GM12878 (cell line): ENCODE measurements around the gene PABPC1L. TPM values are rescaled to one million over a fixed set of nuclear protein-coding genes. Genes with fewer than 3 reads are reported as not detected.

Source experiments
- ATAC-seq: fragments of 200-7000 bp; cut with Tn5 transposase; 3 replicates; pipeline ENCODE4 v1.9.1; 2020; ENCODE audit warnings: mild to moderate bottlenecking, moderate library complexity
- BruUV-seq: library from RNA; stranded (reverse); fragments of 400-500 nt; replicated peaks from 2 replicates; lab custom pipeline; 2021; lab: Mats Ljungman, UMichigan
- CTCF ChIA-PET: fragments of 300-600 bp; sonication (Branson Sonifier 250); formaldehyde crosslinking; extraction: SDS; loops from one replicate; lab custom pipeline; 2021; ENCODE audit warnings: inconsistent platforms; lab: Yijun Ruan, JAX
- POLR2A ChIA-PET: fragments of 350-600 bp; formaldehyde crosslinking; extraction: SDS; loops from one replicate; lab custom pipeline; 2021; ENCODE audit warnings: inconsistent platforms; lab: Charles Lee
- RAD21 ChIA-PET: fragments of 300-600 bp; sonication (Branson Sonifier 250); formaldehyde crosslinking; loops from one replicate; lab custom pipeline; 2023; ENCODE audit warnings: antibody characterized with exemption; ENCODE audit not compliant: unreplicated experiment; lab: Charles Lee
- SMC1A ChIA-PET: fragments of 300-600 bp; sonication (Branson Sonifier 250); formaldehyde crosslinking; loops from one replicate; lab custom pipeline; 2023; ENCODE audit not compliant: unreplicated experiment, uncharacterized antibody; lab: Charles Lee
- DNase-seq: peaks from one replicate; pipeline ENCODE4 v3.0.0-alpha.2; 2011; ENCODE audit warnings: low read depth, low spot score
- FAIRE-seq: peaks from 3 replicates; lab custom pipeline; 2011; peaks lifted over from hg19 to GRCh38; lab: Jason Lieb, UNC
- H2AFZ ChIP-seq: 2 replicates; pipeline ENCODE4 v1.6.0; 2011; ENCODE audit warnings: low read depth, low read length, control low read depth; ENCODE audit not compliant: control insufficient read depth
- H3K27ac ChIP-seq: 2 replicates; pipeline ENCODE4 v1.5.1; 2011; ENCODE audit warnings: control low read depth; ENCODE audit not compliant: control insufficient read depth, insufficient read depth
- H3K27me3 ChIP-seq, 2 experiments: replicated peaks in 1 of 2; 2 replicates each; pipeline versions ENCODE4 v1.6.0 to v1.6.1; 2011; ENCODE audit warnings: low read length in 1 of 2; ENCODE audit not compliant: control insufficient read depth in 2 of 2, insufficient read depth in 2 of 2
- H3K36me3 ChIP-seq, 2 experiments: 2 replicates each; pipeline ENCODE4 v1.5.1; 2011; ENCODE audit warnings: low read length in 1 of 2; ENCODE audit not compliant: control insufficient read depth in 2 of 2, insufficient read depth in 2 of 2
- H3K4me1 ChIP-seq: 2 replicates; pipeline ENCODE4 v1.6.1; 2011; ENCODE audit warnings: mild to moderate bottlenecking, low read length, moderate library complexity, mixed read lengths; ENCODE audit not compliant: control insufficient read depth, insufficient read depth
- H3K4me2 ChIP-seq: 2 replicates; pipeline ENCODE4 v1.6.0; 2011; ENCODE audit warnings: control low read depth; ENCODE audit not compliant: control insufficient read depth, insufficient read depth
- H3K4me3 ChIP-seq: fragments of 200-600 bp; sonication (generic); 2 replicates; pipeline ENCODE4 v1.5.1; 2016
- H3K79me2 ChIP-seq: 2 replicates; pipeline ENCODE4 v1.6.0; 2011; ENCODE audit warnings: low read length; ENCODE audit not compliant: control insufficient read depth, insufficient read depth
- H3K9ac ChIP-seq: 2 replicates; pipeline ENCODE4 v1.8.0; 2011; ENCODE audit warnings: low read length, control low read depth, mixed read lengths; ENCODE audit not compliant: control insufficient read depth, insufficient read depth
- H3K9me3 ChIP-seq: replicated peaks from 3 replicates; pipeline ENCODE4 v1.5.1; 2011; ENCODE audit warnings: mild to moderate bottlenecking, low read length; ENCODE audit not compliant: control insufficient read depth, insufficient read depth
- H4K20me1 ChIP-seq: 2 replicates; pipeline ENCODE4 v1.6.0; 2011; ENCODE audit not compliant: control insufficient read depth, insufficient read depth
- BACH1 ChIP-seq: fragments of 450-650 bp; IDR thresholded peaks from 2 replicates; pipeline ENCODE4 v1.6.1; 2017; ENCODE audit warnings: mild to moderate bottlenecking, borderline replicate concordance
- BCL11A ChIP-seq: IDR thresholded peaks from 2 replicates; pipeline ENCODE4 v1.6.1; 2011; ENCODE audit warnings: low read depth, low read length
- BHLHE40 ChIP-seq, 2 experiments: fragments of 450-650 bp in 1 of 2; IDR thresholded peaks; 2 replicates each; pipeline ENCODE4 v1.6.1; 2011 to 2017; ENCODE audit warnings: low read depth in 2 of 2, borderline replicate concordance in 1 of 2, improper control_type of control experiment in 1 of 2, low read length in 1 of 2, mild to moderate bottlenecking in 1 of 2
- CEBPB ChIP-seq, 2 experiments: fragments of 150-350 bp in 1 of 2; IDR thresholded peaks; 2 replicates each; pipeline ENCODE4 v1.6.1; 2012 to 2014; ENCODE audit warnings: low read depth in 2 of 2, low read length in 2 of 2, borderline replicate concordance in 1 of 2, inconsistent platforms in 1 of 2
- E2F4 ChIP-seq: IDR thresholded peaks from 2 replicates; pipeline ENCODE4 v1.6.1; 2012; ENCODE audit warnings: low read depth, low read length, improper control_type of control experiment
- EZH2 ChIP-seq: IDR thresholded peaks from 2 replicates; pipeline ENCODE4 v1.6.1; 2012; ENCODE audit warnings: low read depth, mild to moderate bottlenecking, control low read depth, inconsistent platforms, low read length, borderline replicate concordance; ENCODE audit not compliant: control insufficient read depth
- FOXK2 ChIP-seq: fragments of 450-650 bp; IDR thresholded peaks from 2 replicates; pipeline ENCODE4 v1.6.1; 2017; ENCODE audit warnings: mild to moderate bottlenecking, moderate library complexity
- MTA3 ChIP-seq: IDR thresholded peaks from 2 replicates; pipeline ENCODE4 v1.6.1; 2012; ENCODE audit warnings: low read length, inconsistent platforms, borderline replicate concordance
- MXI1 ChIP-seq: fragments of 150-350 bp; IDR thresholded peaks from 2 replicates; pipeline ENCODE4 v1.6.1; 2011; ENCODE audit warnings: low read depth, mild to moderate bottlenecking, inconsistent platforms, low read length, improper control_type of control experiment
- POLR2AphosphoS2 ChIP-seq: IDR thresholded peaks from 2 replicates; pipeline ENCODE4 v1.6.1; 2011; ENCODE audit warnings: low read depth, mild to moderate bottlenecking, low read length, improper control_type of control experiment, moderate library complexity
- POU2F2 ChIP-seq: IDR thresholded peaks from 3 replicates; pipeline ENCODE4 v1.6.1; 2011; ENCODE audit warnings: low read depth, mild to moderate bottlenecking, low read length, borderline replicate concordance
- RAD21 ChIP-seq: IDR thresholded peaks from 2 replicates; pipeline ENCODE4 v1.6.1; 2011; ENCODE audit warnings: mild to moderate bottlenecking, low read depth, low read length, moderate library complexity; ENCODE audit not compliant: insufficient read depth
- RBBP5 ChIP-seq: fragments of 200-600 bp; sonication (generic); conservative IDR thresholded peaks from 2 replicates; pipeline ENCODE4 v1.6.1; 2016
- SPI1 ChIP-seq: IDR thresholded peaks from 2 replicates; pipeline ENCODE4 v1.6.1; 2011; ENCODE audit warnings: low read depth, mild to moderate bottlenecking, low read length, moderate library complexity, borderline replicate concordance; ENCODE audit not compliant: insufficient read depth
- STAT1 ChIP-seq: fragments of 450-650 bp; conservative IDR thresholded peaks from 2 replicates; pipeline ENCODE4 v1.6.1; 2014; ENCODE audit warnings: antibody characterized with exemption, mild to moderate bottlenecking
- TCF3 ChIP-seq: IDR thresholded peaks from 2 replicates; pipeline ENCODE4 v1.6.1; 2012; ENCODE audit warnings: low read depth, mild to moderate bottlenecking, low read length, borderline replicate concordance; ENCODE audit not compliant: insufficient read depth
- WRNIP1 ChIP-seq: IDR thresholded peaks from 2 replicates; pipeline ENCODE4 v1.6.1; 2011; ENCODE audit warnings: low read depth, low read length, improper control_type of control experiment, borderline replicate concordance
- WGBS: methylation state at CpG from one replicate; pipeline ENCODE4 v1.1.6; 2016; ENCODE audit warnings: low lambda C conversion rate; ENCODE audit not compliant: insufficient replicate concordance, insufficient coverage; ENCODE audit errors: missing lambda C conversion rate; 5-methylcytosine and 5-hydroxymethylcytosine counted together
- in situ Hi-C: fragments of 300-500 bp; cut with MboI; formaldehyde crosslinking; loops from 9 replicates; pipeline ENCODE4 v1.14.3; 2018; ENCODE audit warnings: mixed read lengths
- intact Hi-C: fragments of 100-400 bp; cut with micrococcal nuclease; formaldehyde crosslinking; loops from one replicate; pipeline ENCODE4 v1.14.2; 2022; ENCODE audit not compliant: unreplicated experiment
- polyA plus RNA-seq, 11 experiments: library from polyadenylated mRNA; depleted of rRNA in 4 of 11; unstranded in 6 of 11; stranded (reverse) in 5 of 11; fragments of >200 nt; fragmentation: Nextera tagmentation in 4 of 11; fragmentation: Illumina TruSeq in 1 of 11; extraction: Ambion mirVana in 4 of 11; extraction: Trizol in 1 of 11; gene quantifications; 1 replicate in 1 of 11; 2 replicates in 10 of 11; pipeline versions ENCODE4 v1.2.1 to v1.2.3, GENCODE V29; 2011 to 2016; ENCODE audit warnings: inconsistent platforms in 2 of 11, missing spikeins in 2 of 11, low read depth in 1 of 11
- total RNA-seq, 4 experiments: library from RNA; depleted of rRNA in 3 of 4; stranded (reverse); fragments of >200 nt in 3 of 4; fragmentation: Illumina TruSeq in 1 of 4; extraction: Trizol in 1 of 4; gene quantifications; 2 replicates each; pipeline versions ENCODE4 v1.2.1 to v1.2.3, GENCODE V29; 2013 to 2021

PABPC1L gene
- total and polyA plus RNA-seq, 10 of the 15 experiments (the other 5 are each of a cell fraction or from before 2014, with no cell fraction given): 6.1 to 66.8 (median 11.9) TPM

- ChIA-PET RAD21 (interaction anchor here (0.9 to 1.5 kb wide), 2 partner anchors 14 to 150 kb away, joined by 3 read pairs; partner anchors contain the start of gene TOMM34), SMC1A (interaction anchor here (1.2 to 2.4 kb wide), 4 partner anchors 8 to 83 kb away, joined by 3 to 12 read pairs (median 4); partner anchors contain the start of gene TOMM34), POLR2A (no interaction called here), CTCF (interaction anchor here (0.7 to 1.2 kb wide), 7 partner anchors 12 to 825 kb away, joined by 3 read pairs; no protein-coding TSS in a partner anchor)
- Histone ChIP-seq H3K79me2 (no peaks in the 10 kb centered on the region), H3K4me1 (no peaks in the 10 kb centered on the region), H3K27me3 (no peaks in the 10 kb centered on the region), H3K4me2 (no peak overlapping the region), H3K36me3 (peaks cover 22 to 53% of the 10 kb centered on the region in 2 experiments), H3K9ac (no peak overlapping the region), H3K27ac (no peak overlapping the region), H3K9me3 (no peaks in the 10 kb centered on the region), H3K4me3 (no peak overlapping the region), H4K20me1 (no peaks in the 10 kb centered on the region), H2AFZ (no peak overlapping the region)
- DNase-seq (no peak), ATAC-seq (no peak), FAIRE-seq (no peak)
- WGBS: 67% methylated on average over 2 of the region's 2 CpGs
- TF ChIP-seq TCF3: no peak
- no peak for TF ChIP-seq CEBPB (IDR thresholded peaks at IDR 0.05; ENCODE audit: borderline replicate concordance in 1 of 2, low read depth in 2 of 2, low read length in 2 of 2)
- TF ChIP-seq E2F4: no peak
- TF ChIP-seq STAT1: no peak
- TF ChIP-seq POLR2AphosphoS2: no peak
- no peak for TF ChIP-seq BACH1
- TF ChIP-seq FOXK2: no peak
- TF ChIP-seq RAD21: no peak
- no peak for TF ChIP-seq BHLHE40 (IDR thresholded peaks at IDR 0.05; ENCODE audit: borderline replicate concordance in 1 of 2, low read depth in 2 of 2, low read length in 1 of 2)
- TF ChIP-seq EZH2: no peak
- TF ChIP-seq BCL11A: no peak
- TF ChIP-seq MTA3: no peak
- TF ChIP-seq MXI1: no peak
- no peak for TF ChIP-seq POU2F2
- no peak for TF ChIP-seq SPI1
- TF ChIP-seq RBBP5: no peak
- TF ChIP-seq WRNIP1: no peak
- intact Hi-C loops: no loop called here
- in situ Hi-C loops: no loop called here
- no TSS peak for BruUV-seq
Observed at GRCh38 chr20:44946271-44946852, 36.5 kb downstream of the PABPC1L start.
